OCI-LY7 (cell line): Measurements from ENCODE around the gene H19. TPM values are rescaled to one million over a fixed set of nuclear protein-coding genes. Genes with fewer than 3 reads are reported as not detected.

ENCODE experiments used
- BruUV-seq: library from RNA; stranded (reverse); fragments of 400-500 nt; replicated peaks from 2 replicates; lab custom pipeline; 2021; lab: Mats Ljungman, UMichigan
- CTCF ChIA-PET: fragments of 300-600 bp; sonication (Branson Sonifier 250); formaldehyde crosslinking; loops from one replicate; lab custom pipeline; 2022; ENCODE audit warnings: antibody characterized with exemption; ENCODE audit not compliant: unreplicated experiment; lab: Charles Lee
- POLR2A ChIA-PET: fragments of 300-600 bp; sonication (Branson Sonifier 250); formaldehyde crosslinking; loops from one replicate; lab custom pipeline; 2022; ENCODE audit warnings: antibody characterized with exemption; lab: Charles Lee
- DNase-seq: peaks from one replicate; pipeline ENCODE4 v3.0.0-alpha.2; 2015; ENCODE audit warnings: low spot score
- H2AFZ ChIP-seq: fragments of 200-600 bp; sonication (generic), shearing (Covaris generic); 2 replicates; pipeline ENCODE4 v1.6.1; 2014; ENCODE audit warnings: mild to moderate bottlenecking, antibody characterized with exemption, low read length, moderate library complexity
- H3K27ac ChIP-seq: fragments of 200-600 bp; sonication (generic); 2 replicates; pipeline ENCODE4 v1.5.1; 2014; ENCODE audit warnings: mixed run types, low read depth, mild to moderate bottlenecking, moderate library complexity, low read length, inconsistent platforms; ENCODE audit not compliant: poor library complexity, severe bottlenecking
- H3K36me3 ChIP-seq: fragments of 200-600 bp; sonication (generic); 2 replicates; pipeline ENCODE4 v1.6.1; 2014; ENCODE audit warnings: mild to moderate bottlenecking, antibody characterized with exemption, low read length, moderate library complexity, mixed read lengths; ENCODE audit not compliant: insufficient read depth
- H3K4me1 ChIP-seq: fragments of 200-600 bp; sonication (generic); 2 replicates; pipeline ENCODE4 v1.5.1; 2014; ENCODE audit warnings: mild to moderate bottlenecking, low read length; ENCODE audit not compliant: insufficient read depth, poor library complexity, severe bottlenecking
- H3K4me2 ChIP-seq: fragments of 200-600 bp; sonication (generic); 2 replicates; pipeline ENCODE4 v1.6.1; 2014; ENCODE audit warnings: mild to moderate bottlenecking, low read length
- H3K4me3 ChIP-seq: fragments of 200-600 bp; sonication (generic); 2 replicates; pipeline ENCODE4 v1.5.1; 2014; ENCODE audit warnings: mild to moderate bottlenecking, low read depth, low read length; ENCODE audit not compliant: poor library complexity, severe bottlenecking
- H3K79me2 ChIP-seq: fragments of 200-600 bp; sonication (generic); 2 replicates; pipeline ENCODE4 v1.6.1; 2016; ENCODE audit warnings: low read depth, mild to moderate bottlenecking, low read length, moderate library complexity, mixed read lengths; ENCODE audit not compliant: insufficient read depth
- H3K9me2 ChIP-seq: fragments of 200-600 bp; sonication (generic); 2 replicates; pipeline ENCODE4 v1.6.1; 2016; ENCODE audit warnings: mild to moderate bottlenecking, low read length, mixed read lengths; ENCODE audit not compliant: insufficient read depth
- H3K9me3 ChIP-seq: fragments of 200-600 bp; sonication (generic); 2 replicates; pipeline ENCODE4 v1.6.1; 2014; ENCODE audit warnings: mild to moderate bottlenecking, mixed run types, low read length, mixed read lengths
- H4K20me1 ChIP-seq: fragments of 200-600 bp; sonication (generic); 2 replicates; pipeline ENCODE4 v1.6.1; 2014; ENCODE audit warnings: mild to moderate bottlenecking, antibody characterized with exemption, low read length, moderate library complexity, mixed read lengths; ENCODE audit not compliant: insufficient read depth
- CTCF ChIP-seq: fragments of 200-600 bp; sonication (generic); conservative IDR thresholded peaks from 2 replicates; pipeline ENCODE4 v1.5.1; 2014; ENCODE audit warnings: mild to moderate bottlenecking, antibody characterized with exemption, low read length, moderate library complexity, mixed read lengths
- EZH2phosphoT487 ChIP-seq: fragments of 200-600 bp; sonication (generic); IDR thresholded peaks from 2 replicates; pipeline ENCODE4 v1.6.1; 2018; ENCODE audit warnings: low read depth, borderline replicate concordance, mild to moderate bottlenecking, mixed run types, antibody characterized with exemption, low read length, moderate library complexity, mixed read lengths
- intact Hi-C: fragments of 100-400 bp; cut with micrococcal nuclease; formaldehyde crosslinking; loops from one replicate; pipeline ENCODE4 v1.10.0; 2022; ENCODE audit not compliant: unreplicated experiment
- total RNA-seq, 2 experiments: library from RNA; depleted of rRNA in 1 of 2; stranded (reverse); fragments of >200 nt in 1 of 2; shearing (Covaris generic) in 1 of 2; gene quantifications; 2 replicates each; pipeline ENCODE4 v1.2.3, GENCODE V29; 2014 to 2022

Gene H19
- total RNA-seq, 2 experiments from 2014 or later = not detected

- CTCF ChIA-PET = interaction anchor here (0.7 kb wide), 1 partner anchor 308 kb away, joined by 5 read pairs; no protein-coding TSS in a partner anchor
- no peak for TF ChIP-seq CTCF
- TF ChIP-seq EZH2phosphoT487 = no peak
- no peak for DNase-seq
- Histone ChIP-seq H3K9me2 (no peaks in the 10 kb centered on the region), H3K36me3 (no peaks in the 10 kb centered on the region), H3K79me2 (no peaks in the 10 kb centered on the region), H3K4me1 (no peaks in the 10 kb centered on the region), H3K9me3 (no peaks in the 10 kb centered on the region), H3K4me2 (no peak overlapping the region), H3K4me3 (no peak overlapping the region), H4K20me1 (no peaks in the 10 kb centered on the region), H2AFZ (no peak overlapping the region), H3K27ac (no peak overlapping the region)
- BruUV-seq = no TSS peak
- intact Hi-C loops = no loop called here
- POLR2A ChIA-PET = no interaction called here
Measured at GRCh38 chr11:2002042-2002776, 4.6 kb upstream of the H19 start.

- Histone ChIP-seq H3K36me3 (no peaks in the 10 kb centered on the region), H2AFZ (no peak overlapping the region), H3K9me3 (no peaks in the 10 kb centered on the region), H3K9me2 (no peaks in the 10 kb centered on the region), H3K79me2 (no peaks in the 10 kb centered on the region), H3K27ac (no peak overlapping the region), H3K4me2 (no peak overlapping the region), H3K4me3 (no peak overlapping the region), H4K20me1 (no peaks in the 10 kb centered on the region), H3K4me1 (no peaks in the 10 kb centered on the region)
- no TSS peak for BruUV-seq
- intact Hi-C loops = no loop called here
- ChIA-PET POLR2A (no interaction called here), CTCF (interaction anchor here (0.5 kb wide), 1 partner anchor 148 kb away, joined by 3 read pairs; no protein-coding TSS in a partner anchor)
- no peak for DNase-seq
- TF ChIP-seq CTCF (no peak), EZH2phosphoT487 (no peak)
Measured at GRCh38 chr11:1998861-1999260, 1.2 kb upstream of the H19 start.

- Histone ChIP-seq H3K4me3 (no peak overlapping the region), H3K36me3 (no peaks in the 10 kb centered on the region), H3K79me2 (no peaks in the 10 kb centered on the region), H3K27ac (no peak overlapping the region), H3K9me3 (no peaks in the 10 kb centered on the region), H4K20me1 (no peaks in the 10 kb centered on the region), H2AFZ (no peak overlapping the region), H3K4me1 (no peaks in the 10 kb centered on the region), H3K9me2 (no peaks in the 10 kb centered on the region), H3K4me2 (no peak overlapping the region)
- no peak for DNase-seq
- no peak for TF ChIP-seq CTCF
- no peak for TF ChIP-seq EZH2phosphoT487
- ChIA-PET POLR2A (no interaction called here), CTCF (interaction anchor here (0.5 kb wide), 1 partner anchor 148 kb away, joined by 3 read pairs; no protein-coding TSS in a partner anchor)
- intact Hi-C loops = no loop called here
- no TSS peak for BruUV-seq
Measured at GRCh38 chr11:1998290-1998689, 648 bp upstream of the H19 start.
